NCI-H69 (cell line): Measurements from ENCODE around the gene ZNF195.
"Not testable (repeated sequence)": the region's sequence is repeated elsewhere in the genome, so short reads cannot be mapped to it uniquely, and the experiment has no call there.

Source experiments
- DNase-seq: peaks from one replicate; lab custom pipeline; 2025; lab: John Stamatoyannopoulos, UW

The ZNF195 gene

GRCh38 chr11:3347127-3347526 lies 31.8 kb downstream of the ZNF195 start:
- no peak for DNase-seq

GRCh38 chr11:3346587-3346986 lies 32.4 kb downstream of the ZNF195 start:
- no peak for DNase-seq

- DNase-seq = no peak
Measured at GRCh38 chr11:3345736-3346135, 33.2 kb downstream of the ZNF195 start.

GRCh38 chr11:3344327-3345174 lies 34.4 kb downstream of the ZNF195 start:
- no peak for DNase-seq

- no peak for DNase-seq
Measured at GRCh38 chr11:3342709-3343108, 36.2 kb downstream of the ZNF195 start.

- peak; percentile 67 for DNase-seq
Measured at GRCh38 chr11:3341298-3341697, 37.6 kb downstream of the ZNF195 start.

GRCh38 chr11:3340025-3340424 lies 38.9 kb downstream of the ZNF195 start:
- no peak for DNase-seq

- DNase-seq = no peak
Measured at GRCh38 chr11:3339340-3339624, 39.7 kb downstream of the ZNF195 start.

GRCh38 chr11:3338569-3339339 lies 40.2 kb downstream of the ZNF195 start:
- no peak for DNase-seq

GRCh38 chr11:3336420-3336819 lies 42.5 kb downstream of the ZNF195 start:
- not testable (repeated sequence) for DNase-seq

GRCh38 chr11:3333157-3333556 lies 45.8 kb downstream of the ZNF195 start:
- DNase-seq = not testable (repeated sequence)

GRCh38 chr11:3331078-3331477 lies 47.9 kb downstream of the ZNF195 start:
- DNase-seq = not testable (repeated sequence)

GRCh38 chr11:3330064-3330463 lies 48.9 kb downstream of the ZNF195 start:
- DNase-seq = not testable (repeated sequence)

- not testable (repeated sequence) for DNase-seq
Measured at GRCh38 chr11:3328503-3328902, 50.4 kb downstream of the ZNF195 start.

GRCh38 chr11:3326450-3326849 lies 52.5 kb downstream of the ZNF195 start:
- DNase-seq = not testable (repeated sequence)

GRCh38 chr11:3324724-3325123 lies 54.2 kb downstream of the ZNF195 start:
- DNase-seq = not testable (repeated sequence)
